ENCODE measurements around the gene PCGF1.

GRCh38 chr2:74474899-74475298 is 32.6 kb downstream of the PCGF1 start:
- TF ChIP-seq POLR2A (IDR thresholded peaks at IDR 0.05; ENCODE audit: low read depth, low read length) (no peak), TAF1 (IDR thresholded peaks at IDR 0.05; ENCODE audit: borderline replicate concordance, low read depth, low read length) (no peak), POLR2AphosphoS5 (IDR thresholded peaks at IDR 0.05; ENCODE audit: low read depth, low read length) (no peak)
